Jurkat, Clone E6-1 (cell line): ENCODE data around the gene CTIF.

Experiments
- DNase-seq: peaks from one replicate; pipeline ENCODE4 v3.0.0-alpha.2; 2011; ENCODE audit warnings: low read depth, low spot score
- H3K4me3 ChIP-seq: 2 replicates; pipeline ENCODE4 v1.5.1; 2011; ENCODE audit warnings: mild to moderate bottlenecking, low read length, control low read depth, moderate library complexity

CTIF gene

DNA sequence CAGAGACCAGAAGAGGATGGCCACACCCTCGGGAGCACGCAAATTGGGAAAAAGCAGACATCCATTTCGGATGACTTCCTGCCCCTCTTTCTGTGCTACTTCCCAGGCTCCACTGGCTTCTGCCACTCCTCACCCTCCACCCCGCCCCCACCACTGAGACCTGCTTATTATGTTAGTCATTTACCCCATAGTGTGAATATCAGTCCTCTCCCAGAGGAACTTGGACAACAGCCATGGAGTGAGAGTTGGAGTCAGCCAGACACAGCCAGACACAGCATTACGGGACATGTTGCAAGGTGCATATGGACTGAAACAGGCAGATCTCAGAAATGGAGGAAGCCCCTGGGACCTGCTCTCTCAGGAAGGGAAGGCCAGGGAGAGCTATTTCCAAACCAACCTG, 51.8 kb downstream of the CTIF start:
- H3K4me3 ChIP-seq = no peak overlapping the region
- DNase-seq = no peak

DNA sequence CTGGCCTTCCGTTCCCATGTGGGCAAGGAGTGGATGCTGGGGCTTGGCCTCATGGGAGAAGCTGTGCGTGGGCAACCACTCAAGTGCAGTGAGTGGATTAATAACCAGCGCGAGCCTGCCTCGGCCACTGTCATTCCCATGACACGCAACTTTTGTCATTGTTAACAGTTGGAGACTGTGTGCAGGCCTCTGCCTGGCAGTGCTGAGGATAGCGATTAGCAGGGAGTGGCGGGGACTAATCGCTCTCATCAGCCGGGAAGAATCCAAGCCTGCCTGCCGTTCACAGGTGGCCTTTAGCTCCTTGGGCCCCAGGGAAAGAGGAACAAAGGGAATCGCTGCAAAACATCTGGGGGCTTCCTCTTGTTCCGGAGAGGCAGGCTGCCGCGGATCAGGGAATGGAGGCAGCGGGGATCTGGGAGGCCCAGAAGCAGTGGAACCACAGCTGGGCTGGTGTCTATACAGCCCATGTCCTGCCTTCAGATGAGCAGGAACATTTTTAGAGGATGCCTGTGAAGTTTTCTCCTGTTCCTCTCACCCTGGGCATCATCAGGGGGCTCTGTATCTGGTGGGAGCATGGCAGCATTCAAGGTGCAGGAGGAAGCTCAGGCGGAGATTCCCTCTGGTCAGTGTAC, 53.8 kb downstream of the CTIF start:
- DNase-seq = no peak
- H3K4me3 ChIP-seq = no peak overlapping the region

DNA sequence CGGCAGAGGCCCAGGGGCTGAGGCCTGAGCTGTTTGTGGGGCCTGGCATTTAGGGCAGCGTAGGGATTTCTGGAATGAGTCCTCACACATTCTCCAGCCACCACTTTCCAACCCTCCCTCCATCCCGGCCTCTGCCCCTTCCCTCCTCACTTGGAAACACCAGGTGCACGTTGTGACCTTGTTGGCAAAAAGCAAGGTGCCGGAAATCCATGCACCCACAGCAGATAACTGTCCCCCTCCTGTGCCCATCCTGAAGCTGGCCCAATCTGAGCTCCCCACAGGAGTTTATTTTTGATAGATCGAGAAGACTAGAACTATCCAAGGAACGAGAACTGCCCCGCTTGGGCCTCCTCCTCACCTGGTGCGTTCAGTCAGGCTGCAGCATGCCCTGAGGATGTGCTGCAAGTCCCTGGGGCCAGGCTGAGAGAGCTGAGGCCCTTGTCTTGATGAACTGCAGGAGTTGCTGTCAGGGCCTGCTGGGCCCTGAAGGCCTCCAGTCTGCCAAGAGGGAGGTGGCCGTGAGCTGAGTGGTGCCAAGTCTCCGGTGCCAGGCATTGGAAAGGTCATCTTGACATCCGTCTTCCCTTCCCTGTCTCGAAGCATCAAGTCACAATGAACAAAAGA, 55.8 kb downstream of the CTIF start:
- no peak overlapping the region for H3K4me3 ChIP-seq
- no peak for DNase-seq

DNA sequence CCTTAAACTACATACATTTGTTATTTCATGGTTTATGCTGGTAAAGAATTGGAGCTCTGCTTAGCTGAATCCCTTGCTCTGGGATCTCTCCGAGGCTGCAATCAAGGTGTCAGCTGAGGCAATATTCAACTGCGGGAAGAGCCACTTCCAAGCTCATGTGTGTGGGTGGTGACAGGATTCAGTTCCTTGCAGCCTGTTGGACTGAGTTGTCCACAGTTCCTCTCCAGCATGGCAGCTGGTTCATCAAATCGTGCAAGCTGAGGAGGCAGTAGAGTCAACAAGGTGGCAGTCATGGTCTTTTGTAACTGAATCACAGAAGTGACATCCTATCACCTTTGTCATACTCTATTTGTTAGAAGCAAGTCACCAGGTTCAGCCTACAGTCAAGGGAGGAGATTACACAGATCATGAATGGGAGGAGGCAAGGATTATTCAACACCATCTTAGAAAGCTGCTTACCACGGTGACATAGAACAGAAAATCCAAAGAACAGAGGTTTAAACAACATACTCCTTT, 56.9 kb downstream of the CTIF start:
- DNase-seq = no peak
- no peak overlapping the region for H3K4me3 ChIP-seq

DNA sequence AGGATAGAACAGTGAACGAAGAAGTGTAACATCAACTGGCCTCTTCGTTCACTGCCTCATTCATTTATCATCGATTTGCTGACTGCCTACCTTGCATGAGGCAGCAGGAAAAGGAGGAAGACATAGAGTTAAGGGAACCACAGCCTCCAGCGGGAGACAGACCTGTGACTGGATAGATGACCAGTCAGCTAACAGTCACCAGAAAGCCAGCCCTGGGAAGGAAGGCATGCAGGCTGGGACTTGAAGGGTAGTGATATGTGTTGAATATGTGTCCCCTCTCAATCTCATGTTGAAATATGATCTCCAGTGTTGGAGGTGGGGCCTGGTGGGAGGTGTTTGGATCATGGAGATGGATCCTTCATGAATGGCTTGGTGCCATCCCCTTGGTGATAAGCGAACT, 58.3 kb downstream of the CTIF start:
- no peak overlapping the region for H3K4me3 ChIP-seq
- no peak for DNase-seq

DNA sequence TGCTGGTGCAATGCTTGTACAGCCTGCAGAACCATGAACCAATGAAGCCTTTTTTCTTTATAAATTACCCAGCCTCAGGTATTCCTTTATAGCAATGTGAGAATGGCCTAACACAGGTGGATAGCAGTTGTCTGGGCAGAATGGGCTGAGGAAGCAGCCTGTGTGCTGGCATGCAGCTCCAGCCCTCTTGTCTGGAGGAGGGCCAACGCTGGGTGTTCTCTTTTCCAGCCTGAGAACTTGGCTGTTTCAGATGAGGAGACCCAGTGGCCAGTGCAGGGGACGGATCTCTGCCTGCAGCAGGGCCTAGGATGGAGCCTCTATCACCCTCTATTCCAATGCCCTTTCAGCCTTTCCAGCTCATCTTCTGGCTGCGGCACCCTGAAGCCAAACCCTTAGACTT, 58.8 kb downstream of the CTIF start:
- H3K4me3 ChIP-seq = no peak overlapping the region
- DNase-seq = no peak

DNA sequence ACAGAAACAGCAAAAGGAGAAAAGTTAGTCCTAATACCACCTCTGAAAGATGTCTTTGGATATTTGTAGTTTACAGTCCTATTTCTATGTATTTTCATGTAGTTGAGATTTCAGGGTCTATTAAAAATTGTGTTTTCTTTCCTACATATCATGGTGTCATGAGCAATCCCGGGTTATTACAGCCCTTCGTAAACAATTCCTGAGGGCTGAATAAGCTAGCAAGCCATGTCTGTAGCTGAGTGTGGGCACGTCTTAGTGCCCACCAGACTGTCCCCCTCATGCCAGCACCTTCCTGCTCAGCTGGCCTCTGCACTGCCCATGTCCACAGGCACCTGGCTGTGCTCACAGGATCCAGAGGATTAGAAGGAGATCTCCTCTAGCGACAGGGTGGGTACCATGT, 60.6 kb downstream of the CTIF start:
- no peak for DNase-seq
- H3K4me3 ChIP-seq = no peak overlapping the region

DNA sequence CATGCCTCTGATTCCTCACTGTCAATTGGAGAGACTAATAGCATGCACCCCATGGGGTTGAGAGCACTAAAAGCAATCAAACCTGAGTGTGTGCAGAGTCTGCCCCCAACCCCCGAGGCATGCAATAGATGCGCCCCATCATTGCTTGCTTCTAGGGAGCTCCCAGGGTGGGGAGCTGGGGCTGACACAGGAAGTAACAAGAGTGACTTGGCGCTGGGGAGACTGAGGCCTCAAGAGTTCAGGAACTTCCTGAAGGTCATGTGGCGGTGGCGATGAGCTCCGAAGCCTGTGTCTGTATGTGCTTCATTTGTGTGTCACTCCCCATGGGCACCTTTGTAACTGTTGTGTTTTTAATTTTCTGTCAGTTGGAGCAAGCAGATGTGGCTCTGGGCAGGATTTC, 61.2 kb downstream of the CTIF start:
- no peak for DNase-seq
- no peak overlapping the region for H3K4me3 ChIP-seq

DNA sequence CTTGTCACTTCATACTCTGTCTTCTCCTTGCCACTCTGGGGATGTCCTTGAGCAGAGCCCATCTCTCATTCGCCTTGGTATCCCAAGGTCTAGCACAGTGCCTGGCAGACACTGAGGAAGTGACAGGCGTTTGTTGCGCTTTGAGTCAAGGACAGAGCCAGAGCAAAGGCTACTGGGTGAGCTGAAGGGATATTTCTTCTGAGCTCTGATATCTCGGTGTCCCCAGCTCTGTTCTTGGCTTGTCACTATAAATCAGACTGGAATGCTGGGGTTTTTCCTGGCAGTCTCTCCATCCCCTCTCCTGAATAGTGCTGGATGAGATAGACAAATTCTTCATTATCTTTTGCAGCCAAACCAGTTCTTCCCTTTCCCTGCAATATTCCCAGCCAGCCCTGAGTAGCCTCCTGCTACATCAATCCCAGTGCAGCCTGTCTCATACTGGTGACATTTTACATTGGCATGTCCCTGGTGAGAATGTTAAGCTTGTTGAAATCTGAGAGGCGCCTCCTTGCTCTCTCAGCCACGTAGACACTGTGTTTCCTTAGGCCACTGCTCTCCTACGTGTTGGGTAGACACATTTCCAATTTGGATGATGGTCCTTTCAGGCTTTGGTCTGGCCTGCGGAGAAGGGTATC, 61.7 kb downstream of the CTIF start:
- H3K4me3 ChIP-seq = no peak overlapping the region
- no peak for DNase-seq

DNA sequence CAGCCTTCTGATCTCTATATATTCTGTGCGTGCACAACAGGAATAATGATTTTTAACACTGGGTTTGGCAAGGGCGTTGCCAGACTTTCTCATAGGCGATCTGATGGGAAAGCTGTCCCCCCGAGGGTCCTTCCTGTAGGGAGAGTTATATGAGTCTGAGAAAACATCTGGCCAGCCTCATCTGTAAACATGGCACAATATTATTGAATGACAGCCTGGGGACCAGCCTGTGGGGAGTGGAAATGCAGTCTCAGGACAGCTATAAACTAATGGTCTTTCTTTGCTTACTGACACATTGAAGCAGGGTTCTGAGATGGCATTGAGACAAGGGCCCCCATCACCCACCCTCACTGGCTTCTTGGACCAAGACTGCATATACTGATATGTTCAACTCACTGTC, 62.5 kb downstream of the CTIF start:
- H3K4me3 ChIP-seq = no peak overlapping the region
- no peak for DNase-seq

DNA sequence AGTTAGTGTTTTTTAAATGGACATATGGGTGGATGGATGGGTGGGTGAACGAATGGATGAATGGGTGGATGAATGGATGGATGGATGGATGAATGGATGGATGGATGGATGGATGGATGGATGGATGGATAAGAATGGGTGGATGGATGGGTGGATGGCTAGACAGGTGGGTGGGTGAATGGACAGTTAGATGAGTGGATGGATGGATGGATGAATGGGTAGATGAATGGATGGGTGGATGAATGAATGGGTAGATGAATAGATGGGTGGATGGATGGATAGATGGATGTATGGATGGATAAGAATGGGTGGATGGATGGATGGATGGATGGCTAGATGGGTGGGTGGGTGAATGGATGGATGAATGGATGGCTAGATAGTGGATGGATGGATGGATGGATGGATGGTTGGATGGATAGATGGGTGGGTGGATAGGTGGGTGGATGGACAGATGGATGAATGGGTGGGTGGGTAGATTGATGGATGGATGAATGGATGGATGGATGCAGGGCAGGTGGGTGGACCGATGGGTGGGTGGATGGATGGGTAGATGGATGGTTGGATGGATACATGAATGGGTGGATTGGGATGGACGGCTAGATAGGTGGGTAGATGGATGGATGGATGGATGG, 64.0 kb downstream of the CTIF start:
- no peak overlapping the region for H3K4me3 ChIP-seq
- DNase-seq = no peak

DNA sequence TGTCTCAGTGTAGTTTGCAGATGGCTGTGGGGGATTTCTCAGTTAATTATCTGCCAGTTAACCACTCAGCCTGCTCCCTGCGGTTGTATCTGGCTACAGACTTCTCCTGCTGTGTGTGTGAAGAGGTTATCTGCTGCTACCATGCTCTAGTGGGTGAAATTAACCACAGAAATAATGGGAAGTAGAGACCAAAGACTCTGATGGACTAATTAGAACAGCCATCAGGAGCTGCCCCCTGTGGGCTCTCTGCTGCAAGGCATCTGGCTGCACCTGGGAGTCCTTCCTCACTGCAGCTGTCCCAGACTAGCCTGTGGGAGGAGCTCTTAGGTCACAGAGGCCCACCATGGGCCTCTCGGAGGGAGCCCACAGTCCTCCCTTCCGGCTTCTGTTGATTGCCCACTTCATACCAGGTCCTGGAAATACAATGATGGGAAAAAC, 66.6 kb downstream of the CTIF start:
- H3K4me3 ChIP-seq = no peak overlapping the region
- peak; percentile 25 for DNase-seq

DNA sequence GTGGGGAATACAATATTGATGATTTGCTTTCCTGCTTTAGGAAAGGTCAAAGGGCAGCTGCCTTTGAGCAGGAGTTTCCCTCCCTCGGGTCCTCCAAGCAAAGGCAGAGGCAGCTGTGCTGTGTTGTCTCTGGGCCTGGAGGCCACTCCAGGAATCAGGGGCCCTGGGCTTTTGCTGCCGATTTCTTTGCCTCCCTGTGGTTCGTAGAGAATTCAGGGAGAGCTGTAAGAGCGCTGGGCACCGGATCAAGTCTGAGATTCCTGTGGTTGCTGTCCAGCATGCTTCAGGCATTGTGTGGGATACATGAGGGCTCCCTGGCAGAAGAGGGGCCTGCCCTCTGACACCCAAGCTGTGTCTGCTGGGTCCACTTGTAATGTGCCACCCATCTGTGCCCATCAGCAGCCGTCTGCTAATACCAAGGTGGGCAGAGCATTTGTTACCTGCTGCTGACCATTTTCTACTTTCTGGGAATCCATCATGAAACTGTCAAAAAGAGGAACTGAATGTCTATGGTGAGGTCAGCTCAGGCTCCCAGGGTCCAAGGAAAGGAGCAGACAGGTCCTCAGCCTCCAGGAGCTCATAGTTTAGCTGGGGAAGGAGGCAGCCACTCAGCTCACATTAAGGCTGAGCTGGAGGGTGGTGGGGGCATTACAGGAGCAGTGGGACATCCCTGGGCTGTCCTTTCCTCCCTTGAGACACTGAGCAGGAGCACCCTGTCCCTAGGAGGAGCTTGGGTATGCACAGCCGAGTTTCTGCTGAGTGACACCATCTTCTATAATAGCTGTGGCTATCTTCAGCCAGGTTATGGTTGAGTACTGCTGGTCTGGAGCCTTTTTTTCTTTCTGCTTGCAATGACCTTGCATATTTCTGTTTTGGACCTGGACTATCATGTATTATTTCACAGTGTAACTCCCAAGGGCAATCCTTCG, 68.5 kb downstream of the CTIF start:
- H3K4me3 ChIP-seq = no peak overlapping the region
- no peak for DNase-seq

DNA sequence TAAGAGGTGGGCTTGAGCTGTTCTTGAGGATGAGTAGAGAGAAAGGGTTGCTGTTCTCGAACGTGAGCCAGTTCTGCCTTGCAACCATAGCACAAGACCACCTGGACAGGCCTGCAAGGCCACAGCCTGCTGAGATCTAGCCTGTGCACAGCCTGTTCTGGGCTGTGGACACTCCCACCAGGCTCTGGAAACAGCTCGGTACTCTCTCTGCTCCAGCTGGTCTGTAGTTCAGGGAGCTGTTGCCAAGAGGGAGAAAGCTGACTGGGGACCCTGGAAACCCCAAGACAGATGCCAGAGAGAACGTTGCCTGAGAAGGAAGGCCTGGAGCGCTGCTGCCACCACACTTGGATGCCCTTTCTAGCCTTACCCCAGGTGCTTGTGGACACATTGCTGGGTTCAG, 69.8 kb downstream of the CTIF start:
- no peak for DNase-seq
- H3K4me3 ChIP-seq = no peak overlapping the region

DNA sequence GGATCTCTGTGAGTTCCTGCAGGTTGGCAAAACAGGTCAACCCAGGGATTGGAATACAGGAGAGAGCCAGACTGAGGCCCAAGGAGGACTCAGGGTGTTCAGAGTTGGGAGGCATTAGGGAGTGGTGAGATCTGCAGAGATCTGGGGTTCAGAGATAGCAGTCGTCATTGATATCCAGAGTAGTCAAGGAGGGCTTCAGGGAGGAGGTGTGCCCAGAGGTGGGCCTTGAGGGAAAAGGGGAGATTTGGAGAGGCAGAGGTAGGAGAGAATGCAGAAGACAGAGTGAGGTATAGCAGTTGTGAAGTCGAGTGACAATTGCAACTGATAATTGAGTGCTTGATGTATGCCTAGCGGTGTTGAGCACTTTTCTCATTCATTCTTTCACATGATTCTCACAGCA, 70.3 kb downstream of the CTIF start:
- no peak overlapping the region for H3K4me3 ChIP-seq
- no peak for DNase-seq

DNA sequence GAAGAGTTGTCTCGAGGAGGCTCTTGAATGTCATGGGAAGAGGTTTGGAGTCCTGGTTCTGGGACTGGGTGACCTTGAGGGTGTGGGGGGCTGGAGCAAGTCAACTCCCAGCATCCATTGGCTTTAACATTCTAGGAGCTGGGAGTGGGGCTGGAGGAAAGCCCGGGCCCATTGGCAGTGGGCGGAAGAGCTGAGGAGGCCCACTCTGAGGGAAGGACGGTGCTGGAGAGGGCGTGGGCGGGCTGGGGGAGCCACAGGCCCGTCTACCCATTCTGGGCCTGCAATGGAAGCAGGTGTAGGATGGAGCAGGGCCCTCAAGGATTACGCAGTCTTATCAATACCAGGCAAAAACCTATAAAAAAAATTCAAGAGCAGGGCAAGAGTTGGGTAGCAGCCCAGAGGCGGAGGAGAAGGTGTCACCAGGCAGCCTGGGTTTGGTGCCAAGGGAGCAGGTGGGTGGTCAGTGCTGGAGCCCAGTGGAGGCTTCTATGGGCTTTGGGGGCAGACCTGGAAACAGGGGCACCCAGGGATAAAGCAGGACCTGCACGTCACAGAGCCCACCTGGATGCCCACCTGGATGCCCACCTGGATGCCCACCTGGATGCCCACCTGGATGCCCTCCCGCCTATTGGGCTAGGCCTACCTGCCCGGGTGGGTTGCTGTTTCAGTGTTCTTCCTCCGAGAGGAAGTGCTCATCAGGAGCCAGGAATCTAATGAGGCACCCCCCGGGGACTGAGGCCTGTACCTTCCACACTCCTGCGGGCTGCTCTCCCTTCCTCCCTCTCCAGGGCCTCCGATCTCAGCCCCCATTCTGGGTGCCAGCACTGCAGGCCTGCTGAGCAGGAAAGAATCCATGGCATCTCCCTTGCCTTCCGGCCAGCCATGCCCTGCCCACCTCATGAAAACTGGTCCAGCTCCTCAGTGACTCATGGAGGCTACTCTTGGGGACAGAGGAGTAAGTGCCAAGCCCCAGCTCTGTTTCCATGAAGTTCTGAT, 71.3 kb downstream of the CTIF start:
- DNase-seq = no peak
- no peak overlapping the region for H3K4me3 ChIP-seq

DNA sequence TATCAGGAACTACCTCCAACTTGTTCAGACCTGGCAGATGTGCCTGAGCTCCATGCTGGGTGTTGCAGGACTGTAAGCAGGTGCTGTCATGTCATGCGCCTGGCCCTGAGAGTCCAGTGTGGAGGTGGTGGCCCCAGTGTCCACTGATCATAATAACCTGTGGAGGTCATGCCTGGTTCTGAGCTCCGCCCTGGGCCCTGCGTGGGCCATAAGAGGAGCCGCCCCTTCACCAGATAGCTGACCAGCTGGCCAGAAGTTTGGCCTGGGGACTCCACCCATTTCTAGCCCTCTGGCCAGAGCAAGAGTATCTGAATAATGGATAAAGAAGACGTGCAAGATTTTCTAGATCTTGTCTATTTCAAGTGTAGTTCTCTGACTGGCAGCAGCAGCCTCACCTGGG, 72.4 kb downstream of the CTIF start:
- H3K4me3 ChIP-seq = no peak overlapping the region
- no peak for DNase-seq
